Gastroesophageal sphincter (tissue), 3 donors: ENCODE results near the gene UNC13B.

Experiments used
- EP300 ChIP-seq: sonication (generic); formaldehyde crosslinking; IDR thresholded peaks from one replicate; pipeline ENCODE4 v1.6.1; 2017; ENCODE audit warnings: antibody characterized with exemption, mild to moderate bottlenecking
- POLR2A ChIP-seq, 2 donors: fragments of 450-650 bp; IDR thresholded peaks; one replicate each; pipeline ENCODE4 v1.6.1; 2017; ENCODE audit warnings: antibody characterized with exemption in 2 of 2, mild to moderate bottlenecking in 2 of 2, moderate library complexity in 1 of 2
- TF ChIP-seq, protein P1 (sequence below), 4 experiments: fragments of 200-600 bp in 2 of 4; fragments of 450-650 bp in 2 of 4; sonication (generic) in 1 of 4; IDR thresholded peaks; one replicate each; pipeline ENCODE4 v1.5.1; 2017 to 2019; ENCODE audit warnings: antibody characterized with exemption in 4 of 4, mild to moderate bottlenecking in 2 of 4, moderate library complexity in 2 of 4

DNA sequence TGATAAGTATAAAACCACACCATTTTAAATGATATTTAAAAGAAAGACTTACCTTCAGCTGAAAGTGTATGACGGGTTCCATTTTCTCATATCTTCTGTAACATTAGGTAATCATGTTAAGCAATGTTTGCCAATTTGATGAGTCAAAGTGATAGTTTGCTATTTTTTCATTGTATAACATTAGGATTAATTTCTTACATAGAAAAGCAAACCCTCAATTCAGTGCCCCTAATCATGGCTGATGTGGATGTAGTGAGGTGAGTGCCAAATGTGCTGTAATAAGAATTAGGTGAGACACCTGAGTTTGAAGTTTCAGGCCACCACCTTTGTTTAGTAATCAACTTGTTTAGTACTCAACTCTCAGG, 68.0 kb downstream of the UNC13B start:
- TF ChIP-seq, protein P1, sequence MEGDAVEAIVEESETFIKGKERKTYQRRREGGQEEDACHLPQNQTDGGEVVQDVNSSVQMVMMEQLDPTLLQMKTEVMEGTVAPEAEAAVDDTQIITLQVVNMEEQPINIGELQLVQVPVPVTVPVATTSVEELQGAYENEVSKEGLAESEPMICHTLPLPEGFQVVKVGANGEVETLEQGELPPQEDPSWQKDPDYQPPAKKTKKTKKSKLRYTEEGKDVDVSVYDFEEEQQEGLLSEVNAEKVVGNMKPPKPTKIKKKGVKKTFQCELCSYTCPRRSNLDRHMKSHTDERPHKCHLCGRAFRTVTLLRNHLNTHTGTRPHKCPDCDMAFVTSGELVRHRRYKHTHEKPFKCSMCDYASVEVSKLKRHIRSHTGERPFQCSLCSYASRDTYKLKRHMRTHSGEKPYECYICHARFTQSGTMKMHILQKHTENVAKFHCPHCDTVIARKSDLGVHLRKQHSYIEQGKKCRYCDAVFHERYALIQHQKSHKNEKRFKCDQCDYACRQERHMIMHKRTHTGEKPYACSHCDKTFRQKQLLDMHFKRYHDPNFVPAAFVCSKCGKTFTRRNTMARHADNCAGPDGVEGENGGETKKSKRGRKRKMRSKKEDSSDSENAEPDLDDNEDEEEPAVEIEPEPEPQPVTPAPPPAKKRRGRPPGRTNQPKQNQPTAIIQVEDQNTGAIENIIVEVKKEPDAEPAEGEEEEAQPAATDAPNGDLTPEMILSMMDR (IDR thresholded peaks at IDR 0.05): no peak
- no peak for TF ChIP-seq EP300
- no peak for TF ChIP-seq POLR2A (IDR thresholded peaks at IDR 0.05)
